ENCODE data around the gene GCN1. TPM values are rescaled to one million over a fixed set of nuclear protein-coding genes. Genes with fewer than 3 reads are reported as not detected.

The GCN1 gene
- polyA plus RNA-seq, 1 donor (not counting 4 experiments of a cell fraction or from before 2014, with no cell fraction given) = 34.1 TPM

DNA sequence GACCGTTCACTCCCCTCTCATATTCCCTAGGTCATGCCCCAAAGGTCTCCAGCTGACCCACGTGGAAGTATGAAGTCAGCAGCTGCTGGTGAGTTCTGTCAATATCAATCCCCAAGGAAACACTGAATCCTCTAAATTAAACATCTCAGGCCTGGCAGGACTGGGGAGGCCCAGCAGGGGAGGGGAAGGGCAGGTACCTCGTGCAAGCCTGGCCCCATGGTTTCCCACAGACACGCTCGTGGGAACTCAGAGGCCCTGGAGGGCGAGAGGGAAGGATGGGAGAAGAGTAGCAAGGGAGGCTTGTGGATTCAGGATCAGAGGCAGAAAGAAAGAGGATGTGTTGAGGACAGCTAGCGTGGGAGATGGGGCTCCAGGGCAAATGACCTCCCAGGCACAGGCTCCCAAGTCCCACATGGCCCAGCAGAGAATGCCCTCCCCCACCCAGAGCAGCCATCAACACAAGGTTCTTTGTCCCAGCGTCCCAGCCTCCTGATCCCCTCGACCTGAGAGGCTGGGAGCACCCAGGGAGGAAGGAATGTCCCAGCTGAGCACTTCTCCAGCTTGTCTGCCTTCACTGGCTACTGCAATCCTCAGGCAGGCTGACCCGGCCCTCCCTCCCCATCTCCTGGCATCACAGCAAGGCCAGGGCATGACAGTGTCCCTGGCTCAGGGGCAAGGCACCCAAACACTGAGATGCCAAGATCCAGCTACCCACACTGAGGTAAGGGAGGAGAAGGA, 26.5 kb upstream of the GCN1 start:
- H3K4me2 ChIP-seq (ENCODE audit: control insufficient read depth, extremely low read depth, insufficient read depth, low read depth, low read length) = no peak overlapping the region
- H4K20me1 ChIP-seq (ENCODE audit: control insufficient read depth, extremely low read depth, insufficient read depth, low read length) = peaks cover 22% of the 10 kb centered on the region
- H3K79me2 ChIP-seq (ENCODE audit: control insufficient read depth, insufficient read depth, low read length) = peaks cover 80% of the 10 kb centered on the region
- peaks cover 18% of the 10 kb centered on the region for H3K4me1 ChIP-seq (ENCODE audit: control insufficient read depth, extremely low read depth, insufficient read depth, low read length)
- no peaks in the 10 kb centered on the region for H3K9me3 ChIP-seq (ENCODE audit: control insufficient read depth, low read depth, low read length)
- H3K27me3 ChIP-seq (ENCODE audit: control insufficient read depth, extremely low read depth, insufficient read depth, low read length) = no peaks in the 10 kb centered on the region
- H3K4me3 ChIP-seq (ENCODE audit: control insufficient read depth in 2 of 3, extremely low read depth in 1 of 3, insufficient read depth in 2 of 3, low read depth in 1 of 3, low read length in 3 of 3) = no peak overlapping the region
- no peak for DNase-seq (ENCODE audit: low read depth, low spot score)
- H2AFZ ChIP-seq (ENCODE audit: control insufficient read depth, low read length) = no peak overlapping the region
- H3K27ac ChIP-seq (ENCODE audit: control insufficient read depth, insufficient read depth, low read length) = no peak overlapping the region
- no peak overlapping the region for H3K9ac ChIP-seq (ENCODE audit: control insufficient read depth, extremely low read depth, insufficient read depth, low read length)
- dilution Hi-C loops (cut with MboI; ENCODE audit: extremely low pct_ligation_motif_present, low sequenced_read_pairs) = no loop called here
- no peak for FAIRE-seq
- H3K36me3 ChIP-seq (ENCODE audit: control insufficient read depth in 2 of 2, extremely low read depth in 1 of 2, insufficient read depth in 2 of 2, low read length in 2 of 2) = peaks cover 51 to 69% of the 10 kb centered on the region in 2 experiments
- H3K9me1 ChIP-seq (ENCODE audit: control insufficient read depth, extremely low read depth, insufficient read depth, low read length) = no peaks in the 10 kb centered on the region
- no peak for TF ChIP-seq EZH2 (IDR thresholded peaks at IDR 0.05; ENCODE audit: low read length)
- TF ChIP-seq, protein P1, sequence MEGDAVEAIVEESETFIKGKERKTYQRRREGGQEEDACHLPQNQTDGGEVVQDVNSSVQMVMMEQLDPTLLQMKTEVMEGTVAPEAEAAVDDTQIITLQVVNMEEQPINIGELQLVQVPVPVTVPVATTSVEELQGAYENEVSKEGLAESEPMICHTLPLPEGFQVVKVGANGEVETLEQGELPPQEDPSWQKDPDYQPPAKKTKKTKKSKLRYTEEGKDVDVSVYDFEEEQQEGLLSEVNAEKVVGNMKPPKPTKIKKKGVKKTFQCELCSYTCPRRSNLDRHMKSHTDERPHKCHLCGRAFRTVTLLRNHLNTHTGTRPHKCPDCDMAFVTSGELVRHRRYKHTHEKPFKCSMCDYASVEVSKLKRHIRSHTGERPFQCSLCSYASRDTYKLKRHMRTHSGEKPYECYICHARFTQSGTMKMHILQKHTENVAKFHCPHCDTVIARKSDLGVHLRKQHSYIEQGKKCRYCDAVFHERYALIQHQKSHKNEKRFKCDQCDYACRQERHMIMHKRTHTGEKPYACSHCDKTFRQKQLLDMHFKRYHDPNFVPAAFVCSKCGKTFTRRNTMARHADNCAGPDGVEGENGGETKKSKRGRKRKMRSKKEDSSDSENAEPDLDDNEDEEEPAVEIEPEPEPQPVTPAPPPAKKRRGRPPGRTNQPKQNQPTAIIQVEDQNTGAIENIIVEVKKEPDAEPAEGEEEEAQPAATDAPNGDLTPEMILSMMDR (optimal IDR thresholded peaks at IDR 0.05 in 1 of 3, IDR thresholded peaks at IDR 0.05 in 1 of 3, conservative IDR thresholded peaks at IDR 0.05 in 1 of 3; ENCODE audit: extremely low read depth in 1 of 3, insufficient read depth in 2 of 3, low read length in 3 of 3) = no peak

GRCh38 chr12:120218680-120219606, 24.4 kb upstream of the GCN1 start:
- TF ChIP-seq, protein P1 (optimal IDR thresholded peaks at IDR 0.05 in 1 of 3, IDR thresholded peaks at IDR 0.05 in 1 of 3, conservative IDR thresholded peaks at IDR 0.05 in 1 of 3; ENCODE audit: extremely low read depth in 1 of 3, insufficient read depth in 2 of 3, low read length in 3 of 3) = no peak
- no peak for TF ChIP-seq EZH2 (IDR thresholded peaks at IDR 0.05; ENCODE audit: low read length)
- Histone ChIP-seq H3K27me3 (ENCODE audit: control insufficient read depth, extremely low read depth, insufficient read depth, low read length) (no peaks in the 10 kb centered on the region), H3K4me3 (ENCODE audit: control insufficient read depth in 2 of 3, extremely low read depth in 1 of 3, insufficient read depth in 2 of 3, low read depth in 1 of 3, low read length in 3 of 3) (no peak overlapping the region), H3K79me2 (ENCODE audit: control insufficient read depth, insufficient read depth, low read length) (peaks cover 71% of the 10 kb centered on the region), H3K9ac (ENCODE audit: control insufficient read depth, extremely low read depth, insufficient read depth, low read length) (no peak overlapping the region), H3K9me3 (ENCODE audit: control insufficient read depth, low read depth, low read length) (no peaks in the 10 kb centered on the region), H4K20me1 (ENCODE audit: control insufficient read depth, extremely low read depth, insufficient read depth, low read length) (peaks cover 17% of the 10 kb centered on the region), H2AFZ (ENCODE audit: control insufficient read depth, low read length) (no peak overlapping the region), H3K27ac (ENCODE audit: control insufficient read depth, insufficient read depth, low read length) (no peak overlapping the region), H3K4me2 (ENCODE audit: control insufficient read depth, extremely low read depth, insufficient read depth, low read depth, low read length) (no peak overlapping the region), H3K36me3 (ENCODE audit: control insufficient read depth in 2 of 2, extremely low read depth in 1 of 2, insufficient read depth in 2 of 2, low read length in 2 of 2) (peaks cover 57 to 62% of the 10 kb centered on the region in 2 experiments), H3K9me1 (ENCODE audit: control insufficient read depth, extremely low read depth, insufficient read depth, low read length) (no peaks in the 10 kb centered on the region), H3K4me1 (ENCODE audit: control insufficient read depth, extremely low read depth, insufficient read depth, low read length) (no peaks in the 10 kb centered on the region)
- no peak for DNase-seq (ENCODE audit: low read depth, low spot score)
- no peak for FAIRE-seq
- dilution Hi-C loops (cut with MboI; ENCODE audit: extremely low pct_ligation_motif_present, low sequenced_read_pairs) = no loop called here
